Hepatocyte (in vitro differentiated cells): ENCODE measurements around the gene TSEN15. TPM values are rescaled to one million over a fixed set of nuclear protein-coding genes. Genes with fewer than 3 reads are reported as not detected.

Experiments
- DNase-seq: peaks from one replicate; pipeline ENCODE4 v3.0.0-alpha.2; 2016; ENCODE audit warnings: low spot score
- H2AFZ ChIP-seq: fragments of 200-600 bp; sonication (generic); 2 replicates; pipeline ENCODE4 v1.6.0; 2016; ENCODE audit warnings: antibody characterized with exemption, mild to moderate bottlenecking
- H3K27ac ChIP-seq: fragments of 200-600 bp; sonication (generic); 2 replicates; pipeline ENCODE4 v1.5.1; 2016; ENCODE audit warnings: mild to moderate bottlenecking
- H3K27me3 ChIP-seq: fragments of 200-600 bp; sonication (generic); 2 replicates; pipeline ENCODE4 v1.6.1; 2016
- H3K36me3 ChIP-seq: fragments of 200-600 bp; sonication (generic); replicated peaks from 2 replicates; pipeline ENCODE4 v1.5.1; 2016; ENCODE audit warnings: low read depth; ENCODE audit not compliant: insufficient read depth
- H3K4me1 ChIP-seq: fragments of 200-600 bp; sonication (generic); 2 replicates; pipeline ENCODE4 v1.5.1; 2016; ENCODE audit warnings: mild to moderate bottlenecking, moderate library complexity; ENCODE audit not compliant: insufficient read depth
- H3K4me2 ChIP-seq: fragments of 200-600 bp; sonication (generic); 2 replicates; pipeline ENCODE4 v1.6.0; 2016
- H3K4me3 ChIP-seq: fragments of 200-600 bp; sonication (generic); 2 replicates; pipeline ENCODE4 v1.5.1; 2016; ENCODE audit warnings: mild to moderate bottlenecking
- H3K79me2 ChIP-seq: fragments of 200-600 bp; sonication (generic); 2 replicates; pipeline ENCODE4 v1.6.0; 2017; ENCODE audit warnings: mild to moderate bottlenecking
- H3K9me2 ChIP-seq: fragments of 200-600 bp; sonication (generic); replicated peaks from 2 replicates; pipeline ENCODE4 v1.6.0; 2017; ENCODE audit warnings: mild to moderate bottlenecking; ENCODE audit not compliant: insufficient read depth
- H3K9me3 ChIP-seq: fragments of 200-600 bp; sonication (generic); 2 replicates; pipeline ENCODE4 v1.5.1; 2016; ENCODE audit warnings: low read depth, mild to moderate bottlenecking
- H4K20me1 ChIP-seq: fragments of 200-600 bp; sonication (generic); 2 replicates; pipeline ENCODE4 v1.6.0; 2016; ENCODE audit warnings: mild to moderate bottlenecking; ENCODE audit not compliant: insufficient read depth, poor library complexity, severe bottlenecking
- CTCF ChIP-seq: fragments of 200-600 bp; sonication (generic); IDR thresholded peaks from 2 replicates; pipeline ENCODE4 v1.5.1; 2016; ENCODE audit warnings: antibody characterized with exemption, mild to moderate bottlenecking; ENCODE audit not compliant: poor library complexity
- EZH2 ChIP-seq: fragments of 200-600 bp; sonication (generic); IDR thresholded peaks from 2 replicates; pipeline ENCODE4 v1.6.1; 2016; ENCODE audit warnings: antibody characterized with exemption, mild to moderate bottlenecking, borderline replicate concordance
- EZH2phosphoT487 ChIP-seq: fragments of 200-600 bp; sonication (generic); IDR thresholded peaks from one replicate; pipeline ENCODE4 v1.6.1; 2018; ENCODE audit warnings: antibody characterized with exemption, mild to moderate bottlenecking, low read depth, moderate library complexity; ENCODE audit not compliant: unreplicated experiment, severe bottlenecking
- WGBS: methylation state at CpG from one replicate; pipeline ENCODE4 v1.1.6; 2016; ENCODE audit warnings: low lambda C conversion rate; ENCODE audit errors: missing lambda C conversion rate; 5-methylcytosine and 5-hydroxymethylcytosine counted together
- polyA plus RNA-seq: library from polyadenylated mRNA; unstranded; fragments of >200 nt; fragmentation: Nextera tagmentation; extraction: Ambion mirVana; gene quantifications from 2 replicates; pipeline ENCODE4 v1.2.1, GENCODE V29; 2016
- total RNA-seq: library from RNA; depleted of rRNA; stranded (reverse); fragments of >200 nt; gene quantifications from 2 replicates; pipeline ENCODE4 v1.2.3, GENCODE V29; 2014

TSEN15 gene
- total and polyA plus RNA-seq, 2 experiments from 2014 or later, result 35.7 to 46.5 TPM

DNA sequence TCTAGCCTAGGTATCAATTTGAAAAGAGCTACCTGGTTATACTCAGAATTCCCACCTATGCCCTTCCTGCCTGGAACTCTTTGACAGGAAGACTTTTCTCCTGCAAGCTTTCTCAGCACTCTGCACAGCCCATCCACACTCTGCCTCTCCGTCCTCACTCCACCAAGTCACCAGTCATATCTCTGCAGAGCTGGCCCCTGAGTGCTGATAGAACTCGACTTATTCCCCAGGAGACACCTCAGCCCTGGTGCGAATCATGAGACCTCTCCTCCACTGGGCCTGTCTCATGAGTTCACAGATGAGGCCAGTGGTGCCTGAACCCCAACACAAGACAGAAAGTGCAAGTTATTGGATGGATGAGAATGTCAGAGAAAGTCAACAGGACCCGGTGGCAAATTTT lies 46.0 kb upstream of the TSEN15 start:
- H3K4me1 ChIP-seq, result no peaks in the 10 kb centered on the region
- WGBS, result 91% methylated on average over 4 of the region's 4 CpGs
- H4K20me1 ChIP-seq, result no peaks in the 10 kb centered on the region
- H3K27ac ChIP-seq, result no peak overlapping the region
- no peak for DNase-seq
- H3K79me2 ChIP-seq, result no peaks in the 10 kb centered on the region
- H3K9me2 ChIP-seq, result no peaks in the 10 kb centered on the region
- H2AFZ ChIP-seq, result no peak overlapping the region
- H3K4me3 ChIP-seq, result no peak overlapping the region
- TF ChIP-seq CTCF (no peak), EZH2phosphoT487 (no peak)
- H3K27me3 ChIP-seq, result no peaks in the 10 kb centered on the region
- H3K36me3 ChIP-seq, result no peaks in the 10 kb centered on the region
- no peaks in the 10 kb centered on the region for H3K9me3 ChIP-seq
- no peak overlapping the region for H3K4me2 ChIP-seq

DNA sequence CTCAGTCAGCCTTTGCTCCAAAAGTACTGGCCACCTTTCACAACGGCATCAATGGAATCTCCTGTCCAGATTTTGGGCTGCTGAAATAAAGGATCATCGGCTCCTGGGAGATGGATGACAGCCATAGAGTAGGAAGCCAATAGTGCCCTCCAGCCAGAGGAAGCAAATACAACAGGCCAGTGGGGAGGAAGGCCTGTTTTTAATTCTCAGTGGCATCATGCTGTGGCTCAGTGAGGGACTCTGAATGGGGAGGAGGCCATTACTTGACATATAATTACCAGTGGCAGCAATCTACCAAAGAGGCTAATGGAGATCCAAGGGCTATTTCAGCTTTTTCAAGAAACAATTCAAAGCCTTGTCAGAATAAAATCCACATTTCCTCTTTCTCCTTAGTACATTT lies 40.7 kb upstream of the TSEN15 start:
- no peaks in the 10 kb centered on the region for H3K9me2 ChIP-seq
- 83% methylated on average over 2 of the region's 2 CpGs for WGBS
- no peaks in the 10 kb centered on the region for H3K4me1 ChIP-seq
- no peaks in the 10 kb centered on the region for H4K20me1 ChIP-seq
- no peak overlapping the region for H3K4me2 ChIP-seq
- H3K4me3 ChIP-seq, result no peak overlapping the region
- H3K36me3 ChIP-seq, result no peaks in the 10 kb centered on the region
- no peaks in the 10 kb centered on the region for H3K79me2 ChIP-seq
- H3K27me3 ChIP-seq, result no peaks in the 10 kb centered on the region
- no peak for TF ChIP-seq CTCF
- no peak for TF ChIP-seq EZH2
- TF ChIP-seq EZH2phosphoT487, result no peak
- no peak overlapping the region for H3K27ac ChIP-seq
- H2AFZ ChIP-seq, result no peak overlapping the region
- no peaks in the 10 kb centered on the region for H3K9me3 ChIP-seq
- no peak for DNase-seq

- H3K4me1 ChIP-seq, result no peaks in the 10 kb centered on the region
- H3K4me3 ChIP-seq, result no peak overlapping the region
- no peaks in the 10 kb centered on the region for H3K36me3 ChIP-seq
Measured at GRCh38 chr1:184012187-184012586, 39.3 kb upstream of the TSEN15 start.

More at GRCh38 chr1:184012187-184012586, 39.3 kb upstream of the TSEN15 start:
- Histone ChIP-seq H3K79me2 (no peaks in the 10 kb centered on the region), H4K20me1 (no peaks in the 10 kb centered on the region), H3K9me3 (no peaks in the 10 kb centered on the region), H3K9me2 (no peaks in the 10 kb centered on the region), H2AFZ (no peak overlapping the region), H3K27ac (no peak overlapping the region), H3K27me3 (no peaks in the 10 kb centered on the region), H3K4me2 (no peak overlapping the region)
- TF ChIP-seq EZH2, result no peak
- TF ChIP-seq EZH2phosphoT487, result no peak
- no peak for TF ChIP-seq CTCF
- DNase-seq, result no peak
